Lower leg skin (tissue), 3 donors: ENCODE results near the gene SIPA1L2.

Source experiments
- POLR2A ChIP-seq, 2 donors: fragments of 450-650 bp; IDR thresholded peaks; one replicate each; pipeline ENCODE4 v1.6.1; 2016 to 2017; ENCODE audit warnings: antibody characterized with exemption in 2 of 2, mild to moderate bottlenecking in 1 of 2, moderate library complexity in 1 of 2
- TF ChIP-seq, protein P1 (sequence below), 3 donors: fragments of 450-650 bp; IDR thresholded peaks; one replicate each; pipeline ENCODE4 v1.5.1; 2016; ENCODE audit warnings: antibody characterized with exemption in 3 of 3, mild to moderate bottlenecking in 3 of 3, moderate library complexity in 2 of 3

DNA sequence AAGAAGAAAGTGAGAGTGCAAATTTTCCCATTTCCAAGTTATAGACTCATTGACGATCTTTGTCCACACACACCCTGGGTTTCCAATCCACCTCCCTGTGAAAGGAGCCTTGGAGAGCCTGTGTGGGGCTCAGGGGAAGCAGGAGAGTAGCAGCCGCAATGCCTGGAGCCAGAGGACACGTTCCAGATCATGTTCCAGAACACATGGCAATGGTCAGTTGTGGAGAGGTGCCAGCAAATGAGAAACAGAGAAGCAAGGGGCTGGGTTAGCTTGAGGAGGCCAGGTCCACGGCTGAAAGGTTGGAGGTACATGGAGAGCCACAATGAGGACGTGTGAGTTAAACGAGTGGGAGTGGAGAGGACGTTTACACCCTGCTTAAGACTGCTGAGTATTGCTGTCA is 33.0 kb upstream of the SIPA1L2 start:
- TF ChIP-seq, protein P1, sequence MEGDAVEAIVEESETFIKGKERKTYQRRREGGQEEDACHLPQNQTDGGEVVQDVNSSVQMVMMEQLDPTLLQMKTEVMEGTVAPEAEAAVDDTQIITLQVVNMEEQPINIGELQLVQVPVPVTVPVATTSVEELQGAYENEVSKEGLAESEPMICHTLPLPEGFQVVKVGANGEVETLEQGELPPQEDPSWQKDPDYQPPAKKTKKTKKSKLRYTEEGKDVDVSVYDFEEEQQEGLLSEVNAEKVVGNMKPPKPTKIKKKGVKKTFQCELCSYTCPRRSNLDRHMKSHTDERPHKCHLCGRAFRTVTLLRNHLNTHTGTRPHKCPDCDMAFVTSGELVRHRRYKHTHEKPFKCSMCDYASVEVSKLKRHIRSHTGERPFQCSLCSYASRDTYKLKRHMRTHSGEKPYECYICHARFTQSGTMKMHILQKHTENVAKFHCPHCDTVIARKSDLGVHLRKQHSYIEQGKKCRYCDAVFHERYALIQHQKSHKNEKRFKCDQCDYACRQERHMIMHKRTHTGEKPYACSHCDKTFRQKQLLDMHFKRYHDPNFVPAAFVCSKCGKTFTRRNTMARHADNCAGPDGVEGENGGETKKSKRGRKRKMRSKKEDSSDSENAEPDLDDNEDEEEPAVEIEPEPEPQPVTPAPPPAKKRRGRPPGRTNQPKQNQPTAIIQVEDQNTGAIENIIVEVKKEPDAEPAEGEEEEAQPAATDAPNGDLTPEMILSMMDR (IDR thresholded peaks at IDR 0.05) = no peak
- no peak for TF ChIP-seq POLR2A (IDR thresholded peaks at IDR 0.05)
